Caki2 (cell line): Measurements from ENCODE around the gene DNMBP. TPM values are rescaled to one million over a fixed set of nuclear protein-coding genes. Genes with fewer than 3 reads are reported as not detected.
"Not testable (repeated sequence)": the region's sequence is repeated elsewhere in the genome, so short reads cannot be mapped to it uniquely, and the experiment has no call there.

Source experiments
- DNase-seq: peaks from one replicate; pipeline ENCODE4 v3.0.0-alpha.2; 2015; ENCODE audit warnings: low read depth
- in situ Hi-C: cut with HindIII; loops from 2 replicates; pipeline ENCODE4 v1.10.0; 2016; ENCODE audit warnings: low sequenced_read_pairs, low pct_unique_long_range_greater_than_20kb, mixed read lengths
- total RNA-seq: library from RNA; depleted of rRNA; stranded (reverse); fragments of >200 nt; shearing (Covaris generic); gene quantifications from 2 replicates; pipeline ENCODE4 v1.2.3, GENCODE V29; 2014; ENCODE audit warnings: low replicate concordance

Gene DNMBP
- total RNA-seq, 1 experiment from 2014 or later: 6.2 TPM

- in situ Hi-C loops: no loop called here
Measured at GRCh38 chr10:99965700-99966099, 44.0 kb downstream of the DNMBP start.

DNA sequence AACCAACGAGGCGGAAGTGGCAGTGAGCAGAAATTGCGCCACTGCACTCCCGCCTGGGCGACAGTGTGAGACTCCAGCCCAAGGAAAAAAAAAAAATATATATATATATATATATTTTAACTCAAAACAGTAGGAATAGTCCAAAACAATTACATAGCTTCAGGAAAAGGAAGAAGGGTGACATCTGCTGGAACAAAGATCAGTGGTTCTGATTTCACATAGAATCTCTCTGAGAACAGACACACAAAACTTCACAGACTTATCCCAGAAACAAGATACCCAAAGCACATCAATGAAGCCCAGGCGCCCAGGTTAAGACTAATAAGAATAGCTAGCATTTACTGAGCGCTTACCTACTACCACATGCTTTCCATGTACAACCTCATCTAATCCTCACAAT, 45.0 kb downstream of the DNMBP start:
- in situ Hi-C loops: no loop called here
- DNase-seq: no peak

More at GRCh38 chr10:99965700-99966099, 44.0 kb downstream of the DNMBP start:
- no peak for DNase-seq

- in situ Hi-C loops, DNase-seq: not testable (repeated sequence)
Measured at GRCh38 chr10:99963467-99964165, 46.1 kb downstream of the DNMBP start.

DNA sequence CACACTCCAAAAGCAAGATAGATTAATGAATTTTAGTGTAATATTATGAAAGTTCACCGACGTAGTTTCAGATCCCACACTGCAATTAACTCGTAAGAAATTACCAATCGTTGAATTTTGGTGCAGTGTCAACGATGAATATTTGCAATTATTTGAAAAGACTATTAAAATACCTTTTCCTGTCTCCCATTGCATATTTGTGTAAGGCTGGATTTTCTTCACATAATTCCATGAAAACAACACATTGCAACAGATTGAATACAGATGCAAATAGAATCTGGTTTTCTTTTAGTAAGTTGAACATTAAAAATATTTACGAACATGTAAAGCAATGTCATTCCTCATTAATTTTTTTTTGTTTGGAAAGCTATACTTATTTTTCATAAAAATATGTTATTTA, 50.9 kb downstream of the DNMBP start:
- in situ Hi-C loops: no loop called here
- DNase-seq: no peak

DNA sequence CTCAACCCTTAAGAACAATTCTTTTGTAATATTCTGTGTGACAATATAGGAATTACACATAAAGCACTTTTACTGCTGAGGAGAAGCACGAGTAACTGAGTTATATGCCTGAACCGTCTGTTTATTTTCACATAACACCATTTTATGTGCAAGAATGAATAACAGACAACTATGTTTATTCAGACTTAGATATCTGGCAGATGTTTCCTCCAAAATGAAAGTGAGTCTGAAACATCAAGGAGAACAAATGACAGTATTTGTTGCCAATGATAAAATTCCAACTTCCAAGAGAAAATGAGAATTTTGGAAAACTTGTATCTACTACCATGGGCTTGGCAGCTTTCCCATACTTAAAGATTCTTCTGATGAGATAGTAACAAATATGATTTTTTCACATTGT, 51.4 kb downstream of the DNMBP start:
- no peak for DNase-seq
- in situ Hi-C loops: no loop called here

DNA sequence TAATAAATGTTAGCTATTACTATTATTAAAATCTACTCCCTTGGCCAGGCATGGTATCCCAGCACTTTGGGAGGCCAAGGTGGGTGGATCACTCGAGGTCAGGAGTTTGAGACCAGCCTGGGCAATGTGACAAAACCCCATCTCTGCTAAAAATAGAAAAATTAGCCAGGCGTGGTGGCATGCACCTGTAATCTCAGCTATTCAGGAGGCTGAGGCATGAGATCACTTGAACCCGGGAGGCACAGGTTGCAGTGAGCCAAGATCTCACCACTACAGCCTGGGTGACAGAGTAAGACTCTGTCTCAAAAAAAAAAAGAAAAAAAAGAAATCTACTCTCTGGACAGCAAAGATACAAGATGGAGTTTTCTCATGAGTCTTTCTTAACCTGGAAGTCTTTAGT, 56.2 kb downstream of the DNMBP start:
- in situ Hi-C loops, DNase-seq: not testable (repeated sequence)

GRCh38 chr10:99952799-99953198, 56.9 kb downstream of the DNMBP start:
- in situ Hi-C loops: no loop called here
- no peak for DNase-seq

GRCh38 chr10:99946051-99946450, 63.7 kb downstream of the DNMBP start:
- DNase-seq, in situ Hi-C loops: not testable (repeated sequence)

DNA sequence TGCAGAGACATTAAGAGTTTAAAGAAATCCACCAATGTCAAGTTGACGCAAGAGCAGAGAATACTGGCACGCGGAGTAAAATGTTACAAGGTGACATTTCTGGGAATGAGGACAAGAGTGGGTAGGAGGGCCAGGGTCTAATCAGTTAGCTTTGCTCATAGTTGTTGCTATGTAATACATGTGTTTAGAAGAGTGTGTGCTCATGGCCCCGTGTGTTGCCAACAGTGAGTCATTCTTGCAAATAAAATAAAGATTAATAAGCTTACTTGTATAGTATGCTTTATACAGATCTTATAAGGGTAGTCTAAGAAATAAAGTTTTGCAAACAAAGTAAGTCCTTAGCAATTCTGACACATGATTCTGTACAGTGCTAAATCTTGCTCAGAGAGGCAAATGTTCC, 64.5 kb downstream of the DNMBP start:
- in situ Hi-C loops: no loop called here
- DNase-seq: no peak

- no peak for DNase-seq
- in situ Hi-C loops: no loop called here
Measured at GRCh38 chr10:99944860-99945259, 64.9 kb downstream of the DNMBP start.

DNA sequence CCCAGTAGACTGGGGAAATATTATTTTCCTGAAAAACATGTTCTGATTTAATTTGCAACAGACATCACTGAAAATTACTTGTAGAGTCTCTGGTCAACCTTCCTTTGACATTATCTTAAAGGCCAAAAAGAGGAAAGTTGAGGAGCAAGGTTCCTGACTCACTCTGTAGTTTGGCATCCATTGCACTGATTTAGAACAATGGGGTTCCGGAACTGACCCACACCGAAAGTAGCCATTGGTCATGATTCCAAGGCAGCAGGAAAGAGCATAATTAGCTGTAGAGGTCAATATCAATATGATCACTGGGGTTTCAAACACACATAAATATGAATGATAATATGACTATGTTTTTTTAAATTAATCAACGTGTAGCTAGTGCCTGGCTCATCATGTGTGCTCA, 65.8 kb downstream of the DNMBP start:
- in situ Hi-C loops: no loop called here
- DNase-seq: no peak

DNA sequence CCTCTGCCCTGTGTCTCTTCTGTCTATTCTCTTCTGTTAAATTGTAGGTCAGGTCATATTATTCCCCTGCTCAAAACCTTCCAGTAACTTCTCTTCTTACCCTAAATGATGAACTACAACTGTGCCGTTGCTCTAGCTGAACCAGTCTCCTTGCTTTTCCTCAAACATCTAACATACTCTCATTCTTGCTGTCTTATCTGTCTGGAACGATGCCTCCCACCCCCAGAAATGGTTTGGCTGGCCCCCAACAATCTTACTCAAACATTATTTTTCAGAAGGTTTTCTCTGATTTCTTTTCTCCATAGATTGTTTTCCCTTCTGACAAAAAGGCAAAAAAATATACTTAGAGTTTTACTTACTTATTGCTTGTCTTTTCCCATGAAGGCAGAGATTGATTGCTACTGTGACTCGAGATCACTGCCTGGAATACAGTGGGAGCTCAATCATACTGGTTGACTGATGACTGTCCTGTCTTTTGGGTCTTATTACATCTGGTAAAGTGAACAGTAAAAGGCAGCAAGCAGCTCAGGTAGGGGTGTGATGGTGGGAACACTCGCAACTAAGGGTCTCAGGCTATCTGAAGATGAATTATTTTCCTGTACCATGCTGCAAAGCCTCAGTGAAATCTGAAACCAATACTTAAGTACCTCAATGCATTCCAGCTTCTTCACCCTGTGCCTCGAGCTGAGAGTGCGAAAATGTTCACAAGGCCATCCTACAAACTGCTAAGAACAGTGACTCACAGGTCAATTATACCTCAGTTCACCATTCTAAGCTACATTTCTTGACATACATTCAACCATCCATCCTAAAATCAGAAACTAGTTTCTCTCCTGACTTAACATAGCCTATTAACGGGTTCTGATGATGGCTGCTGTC, 67.6 kb downstream of the DNMBP start:
- in situ Hi-C loops: no loop called here
- no peak for DNase-seq

DNA sequence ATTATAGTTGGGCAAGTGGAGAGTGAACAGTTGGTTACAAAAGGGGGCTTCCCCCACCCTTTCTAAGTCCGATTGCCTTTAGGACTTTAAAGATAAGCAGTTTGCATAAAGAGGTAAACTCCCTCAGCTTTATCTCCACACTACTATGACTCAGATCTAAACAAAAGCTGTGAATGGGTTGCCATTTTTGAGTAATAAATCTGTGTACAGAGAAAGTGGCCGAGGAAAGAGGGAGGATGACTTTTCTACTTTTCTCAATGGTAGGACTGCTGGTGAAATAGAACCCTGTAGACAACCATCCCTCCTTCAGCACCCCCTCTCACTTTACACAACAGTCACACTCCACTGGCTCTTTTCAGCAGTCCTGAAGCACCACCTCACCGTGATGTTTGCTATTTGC, 71.2 kb downstream of the DNMBP start:
- in situ Hi-C loops: no loop called here
- no peak for DNase-seq

- DNase-seq: no peak
- in situ Hi-C loops: no loop called here
Measured at GRCh38 chr10:99937630-99938029, 72.1 kb downstream of the DNMBP start.

- in situ Hi-C loops, DNase-seq: not testable (repeated sequence)
Measured at GRCh38 chr10:99932203-99932957, 77.4 kb downstream of the DNMBP start.

DNA sequence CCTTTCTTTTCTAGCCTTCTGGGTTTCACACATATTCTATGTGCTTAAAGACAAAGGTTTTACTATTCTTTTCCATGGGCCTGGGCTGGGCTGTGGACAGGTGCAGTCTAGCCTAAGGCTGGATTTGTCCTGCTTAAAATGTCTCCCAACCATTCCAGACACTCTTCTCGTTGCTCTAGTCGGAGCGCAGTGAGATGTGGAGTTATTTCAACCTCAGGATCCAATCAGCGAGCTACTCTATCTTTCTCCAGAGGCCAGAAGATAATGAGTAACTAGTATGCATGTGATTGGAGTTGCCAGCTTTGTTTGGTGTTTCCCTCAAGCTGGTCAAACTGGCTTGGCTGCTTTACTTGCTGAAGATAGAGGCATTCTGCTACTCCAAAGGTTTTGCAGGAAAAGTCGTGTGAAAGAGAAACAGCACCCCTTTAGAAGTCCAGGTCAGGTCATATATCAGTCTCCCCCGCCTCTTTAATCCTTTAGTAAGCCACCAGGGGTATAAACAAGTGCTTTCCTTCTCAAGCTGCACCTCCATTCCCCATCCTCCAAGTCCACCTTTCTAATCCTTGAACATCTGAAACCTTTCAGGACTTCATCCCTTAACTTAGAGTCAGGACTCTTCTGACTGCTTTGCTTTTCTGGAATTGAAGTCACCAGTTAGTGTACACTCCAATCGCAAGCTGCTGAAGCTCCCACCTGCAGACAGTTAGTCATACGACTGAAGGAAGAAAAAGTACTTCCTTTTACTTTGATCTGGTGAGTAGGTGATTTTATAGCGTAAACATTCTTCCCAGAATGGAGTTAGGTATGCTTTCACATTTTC, 78.8 kb downstream of the DNMBP start:
- in situ Hi-C loops: no loop called here
- peak; percentile 84 for DNase-seq

DNA sequence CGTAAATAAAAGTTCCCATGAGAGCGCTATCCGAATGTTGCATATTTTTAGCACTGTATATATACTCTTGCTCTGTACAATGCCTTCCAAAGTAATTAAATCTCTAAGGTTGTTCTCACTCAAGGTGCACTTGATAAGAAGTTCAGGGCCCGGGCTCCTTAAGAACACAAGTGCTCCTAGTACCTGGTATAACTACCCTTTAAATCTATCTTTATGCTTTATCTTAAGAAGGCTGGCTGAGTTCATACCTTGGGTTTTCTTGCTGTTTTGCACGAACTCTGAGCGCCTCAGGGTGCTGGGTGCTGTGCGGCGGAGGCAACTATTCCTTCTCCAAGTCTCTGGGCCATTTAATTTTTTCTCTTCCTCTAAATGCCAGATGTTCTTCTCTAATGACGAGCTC, 80.4 kb downstream of the DNMBP start:
- no peak for DNase-seq
- in situ Hi-C loops: no loop called here

DNA sequence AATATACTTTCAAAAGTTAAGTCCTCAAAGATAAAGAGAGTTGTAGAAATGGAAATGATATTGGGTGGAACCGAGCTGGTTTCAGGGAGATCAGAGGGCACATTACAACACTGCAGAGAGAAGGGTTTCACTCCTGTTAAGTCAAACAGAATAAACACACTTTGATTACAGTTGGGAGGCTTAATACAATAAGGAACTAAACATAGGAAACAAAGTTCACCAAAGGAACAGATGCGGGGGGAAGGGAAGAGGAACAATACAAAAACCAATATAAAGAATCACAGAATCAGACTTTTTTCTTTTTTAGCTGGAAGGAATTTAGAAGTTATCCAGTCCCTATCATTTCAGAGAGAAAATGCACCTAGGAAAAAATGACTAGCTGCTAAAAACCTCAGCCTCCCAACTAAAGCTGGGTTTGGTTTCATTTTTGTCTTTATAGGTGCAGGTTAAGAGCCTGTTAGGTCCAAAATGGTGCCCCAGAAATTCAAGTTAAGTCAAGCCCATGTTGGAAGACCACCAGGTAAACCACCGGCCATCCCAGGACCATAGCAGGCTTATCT, 81.9 kb downstream of the DNMBP start:
- in situ Hi-C loops: no loop called here
- no peak for DNase-seq
